K562 (cell line): ENCODE data around the gene SDF4. TPM values are rescaled to one million over a fixed set of nuclear protein-coding genes. Genes with fewer than 3 reads are reported as not detected.

Source experiments
- ATAC-seq: fragments of 200-7000 bp; cut with Tn5 transposase; 3 replicates; pipeline ENCODE4 v1.9.1; 2020; ENCODE audit warnings: moderate library complexity
- BruUV-seq: library from RNA; stranded (reverse); fragments of 400-500 nt; replicated peaks from 2 replicates; lab custom pipeline; 2021; lab: Mats Ljungman, UMichigan
- CTCF ChIA-PET: fragments of 300-600 bp; formaldehyde crosslinking; extraction: SDS; loops from one replicate; lab custom pipeline; 2021; ENCODE audit warnings: low intra/inter-chr PET ratio; lab: Yijun Ruan, JAX
- POLR2A ChIA-PET: fragments of 300-600, 350-650 bp; sonication (Branson Sonifier 250); formaldehyde crosslinking; extraction: SDS; loops from one replicate; lab custom pipeline; 2021; ENCODE audit warnings: antibody characterized with exemption, inconsistent platforms; lab: Yijun Ruan, JAX
- DNase-seq, 4 experiments: peaks; one replicate each; pipeline versions ENCODE4 v3.0.0 to v3.0.0-alpha.2; 2011 to 2018; ENCODE audit warnings: low spot score in 3 of 4, mixed read lengths in 3 of 4; ENCODE audit errors: extremely low read depth in 1 of 4
- FAIRE-seq: peaks from 2 replicates; lab custom pipeline; 2011; peaks lifted over from hg19 to GRCh38; lab: Jason Lieb, UNC
- H2AFZ ChIP-seq: 2 replicates; pipeline ENCODE4 v1.6.0; 2011; ENCODE audit warnings: low read depth, low read length, control low read depth, inconsistent platforms
- H3K27ac ChIP-seq: fragments of 200-600 bp; 3 replicates; pipeline ENCODE4 v1.8.0; 2011; ENCODE audit warnings: low read depth, mild to moderate bottlenecking, control low read depth, inconsistent platforms, low read length, moderate library complexity, mixed read lengths; ENCODE audit errors: extremely low read depth
- H3K27me3 ChIP-seq, 2 experiments: fragments of 300-600 bp in 1 of 2; 2 replicates in 1 of 2; 3 replicates in 1 of 2; pipeline versions ENCODE4 v1.6.0 to v1.8.0; 2011; ENCODE audit warnings: inconsistent platforms in 2 of 2, low read length in 2 of 2, mild to moderate bottlenecking in 1 of 2, mixed read lengths in 1 of 2, moderate library complexity in 1 of 2; ENCODE audit not compliant: control insufficient read depth in 2 of 2, insufficient read depth in 2 of 2
- H3K36me3 ChIP-seq: fragments of 300-600 bp; 3 replicates; pipeline ENCODE4 v1.8.0; 2011; ENCODE audit warnings: mild to moderate bottlenecking, low read length, inconsistent platforms; ENCODE audit not compliant: control insufficient read depth, insufficient read depth
- H3K4me1 ChIP-seq, 2 experiments: fragments of 200-600 bp in 1 of 2; replicated peaks in 1 of 2; 2 replicates in 1 of 2; 3 replicates in 1 of 2; pipeline versions ENCODE4 v1.5.1 to v1.8.0; 2011; ENCODE audit warnings: inconsistent platforms in 2 of 2, low read length in 2 of 2, mild to moderate bottlenecking in 1 of 2, mixed read lengths in 1 of 2, moderate library complexity in 1 of 2; ENCODE audit not compliant: control insufficient read depth in 2 of 2, insufficient read depth in 2 of 2
- H3K4me2 ChIP-seq: 2 replicates; pipeline ENCODE4 v1.6.1; 2011; ENCODE audit warnings: low read length, control low read depth, inconsistent platforms, mixed read lengths; ENCODE audit not compliant: insufficient read depth
- H3K4me3 ChIP-seq: fragments of 200-600 bp; sonication (generic), shearing (Covaris generic); 2 replicates; pipeline ENCODE4 v1.5.1; 2016; ENCODE audit warnings: control low read depth, inconsistent platforms
- H3K79me2 ChIP-seq: fragments of 200-600 bp; 3 replicates; pipeline ENCODE4 v1.8.0; 2011; ENCODE audit warnings: low read length, inconsistent platforms; ENCODE audit not compliant: control insufficient read depth, insufficient read depth
- H3K9ac ChIP-seq, 2 experiments: 2 replicates each; pipeline versions ENCODE4 v1.6.0 to v1.6.1; 2011; ENCODE audit warnings: low read depth in 2 of 2, low read length in 2 of 2, control low read depth in 1 of 2, inconsistent platforms in 1 of 2, mild to moderate bottlenecking in 1 of 2, mixed read lengths in 1 of 2; ENCODE audit not compliant: insufficient read depth in 1 of 2
- H3K9me1 ChIP-seq: one replicate; pipeline ENCODE4 v1.6.0; 2011; ENCODE audit warnings: inconsistent platforms, mild to moderate bottlenecking, low read length, moderate library complexity; ENCODE audit not compliant: control insufficient read depth, insufficient read depth
- H3K9me3 ChIP-seq: replicated peaks from 2 replicates; pipeline ENCODE4 v1.5.1; 2011; ENCODE audit warnings: low read depth, low read length, inconsistent platforms; ENCODE audit not compliant: control insufficient read depth, insufficient read depth
- H4K20me1 ChIP-seq: replicated peaks from 2 replicates; pipeline ENCODE4 v1.6.1; 2011; ENCODE audit warnings: low read length, inconsistent platforms, mixed read lengths; ENCODE audit not compliant: control insufficient read depth, insufficient read depth
- POLR2AphosphoS5 ChIP-seq: IDR thresholded peaks from 2 replicates; pipeline ENCODE4 v1.6.1; 2011; ENCODE audit warnings: mild to moderate bottlenecking, low read depth, low read length, moderate library complexity; ENCODE audit not compliant: control insufficient read depth, insufficient read depth
- PREB ChIP-seq: sonication (generic); formaldehyde crosslinking; IDR thresholded peaks from 2 replicates; pipeline ENCODE4 v1.8.1; 2023; ENCODE audit warnings: mild to moderate bottlenecking, missing genetic modification reagents
- RNF219 ChIP-seq: fragments of 250-450 bp; sonication (Bioruptor Pico); IDR thresholded peaks from 2 replicates; pipeline ENCODE4 v1.5.0; 2022; ENCODE audit warnings: mild to moderate bottlenecking
- ZNF121 ChIP-seq: sonication (generic); formaldehyde crosslinking; conservative IDR thresholded peaks from 2 replicates; pipeline ENCODE4 v1.8.0; 2022; ENCODE audit warnings: missing genetic modification reagents
- WGBS: fragments of 100-300 bp; shearing (Covaris generic); methylation state at CpG from one replicate; pipeline ENCODE4 v1.1.6; 2016; ENCODE audit warnings: low coverage, mixed read lengths; ENCODE audit not compliant: insufficient coverage; ENCODE audit errors: missing lambda C conversion rate; 5-methylcytosine and 5-hydroxymethylcytosine counted together
- in situ Hi-C: fragments of 300-500 bp; cut with MboI; formaldehyde crosslinking; loops from 4 replicates; pipeline ENCODE4 v1.15.0; 2018; ENCODE audit warnings: inconsistent platforms, mixed read lengths
- intact Hi-C: fragments of 100-400 bp; cut with micrococcal nuclease; formaldehyde crosslinking; loops from 2 replicates; pipeline ENCODE4 v1.14.2; 2022
- polyA plus RNA-seq, 8 experiments: library from polyadenylated mRNA; depleted of rRNA in 4 of 8; stranded (reverse) in 5 of 8; unstranded in 3 of 8; fragments of >200 nt; fragmentation: Nextera tagmentation in 2 of 8; fragmentation: Illumina TruSeq in 1 of 8; extraction: Ambion mirVana in 2 of 8; extraction: Trizol in 1 of 8; gene quantifications; 2 replicates each; pipeline versions ENCODE4 v1.2.1 to v1.2.3, GENCODE V29; 2011 to 2014; ENCODE audit warnings: inconsistent platforms in 1 of 8, missing spikeins in 1 of 8
- total RNA-seq, 7 experiments: library from RNA; depleted of rRNA in 6 of 7; stranded (reverse); fragments of >200 nt in 6 of 7; fragmentation: Illumina TruSeq in 2 of 7; extraction: Trizol in 2 of 7; gene quantifications; 2 replicates each; pipeline versions ENCODE4 v1.2.1 to v1.2.3, GENCODE V29; 2011 to 2021; ENCODE audit warnings: low replicate concordance in 1 of 7

SDF4 gene
- total and polyA plus RNA-seq, 9 of the 15 experiments (the other 6 are each of a cell fraction or from before 2014, with no cell fraction given): 0.35 to 160 (median 65.2) TPM

- FAIRE-seq (no peak), DNase-seq (no peak), ATAC-seq (no peak)
- Histone ChIP-seq H4K20me1 (no peaks in the 10 kb centered on the region), H3K4me3 (no peak overlapping the region), H3K36me3 (peaks cover 60% of the 10 kb centered on the region; the same call in 2 of the 3 replicates), H3K9me1 (no peaks in the 10 kb centered on the region), H3K4me1 (peaks cover 0 to 41% of the 10 kb centered on the region in 2 experiments; a peak in 3 of 5 replicates), H3K9ac (no peak overlapping the region), H3K9me3 (no peaks in the 10 kb centered on the region), H3K27ac (no peak overlapping the region), H3K79me2 (no peaks in the 10 kb centered on the region), H2AFZ (no peak overlapping the region), H3K4me2 (no peak overlapping the region), H3K27me3 (no peaks in the 10 kb centered on the region)
- no TSS peak for BruUV-seq
- CTCF ChIA-PET: no interaction called here
- intact Hi-C loops (loop anchor here (5.0 kb wide), 1 partner anchor 131 kb away; no protein-coding TSS in a partner anchor), in situ Hi-C loops (no loop called here)
- TF ChIP-seq POLR2AphosphoS5: 0 out of 2 replicates have a peak, but pooled peaks have one; percentile 4
- no peak for TF ChIP-seq PREB (CRISPR knock-in tag)
- no peak for TF ChIP-seq RNF219 (CRISPR knock-in tag)
- TF ChIP-seq ZNF121 (CRISPR knock-in tag): peak; percentile 99
- POLR2A ChIA-PET: no interaction called here
- WGBS: 94% methylated on average over 12 of the region's 12 CpGs
Observed at GRCh38 chr1:1253314-1253713, 21.5 kb upstream of the SDF4 start.
